ENCODE results near the gene NCAPG.

GRCh38 chr4:17794730-17795129, 16.0 kb upstream of the NCAPG start:
- TF ChIP-seq GATA2 (IDR thresholded peaks at IDR 0.05; ENCODE audit: low read depth, low read length): no peak
- no peak for TF ChIP-seq GATA3 (IDR thresholded peaks at IDR 0.05; ENCODE audit: low read depth, low read length)
